MCF 10A (cell line): ENCODE measurements around the gene SCLT1. TPM values are rescaled to one million over a fixed set of nuclear protein-coding genes. Genes with fewer than 3 reads are reported as not detected.
A peak's percentile ranks its signal among the peaks of the same experiment; 100 is the strongest.

ENCODE experiments used
- BruUV-seq: library from RNA; stranded (reverse); fragments of 400-500 nt; replicated peaks from 2 replicates; lab custom pipeline; 2021; lab: Mats Ljungman, UMichigan
- CTCF ChIA-PET: fragments of 300-600 bp; sonication (Branson Sonifier 250); formaldehyde crosslinking; extraction: SDS; loops from one replicate; lab custom pipeline; 2021; ENCODE audit warnings: antibody characterized with exemption, inconsistent platforms; lab: Yijun Ruan, JAX
- POLR2A ChIA-PET: fragments of 300-600, 350-650 bp; sonication (Branson Sonifier 250); formaldehyde crosslinking; extraction: SDS; loops from one replicate; lab custom pipeline; 2020; ENCODE audit warnings: antibody characterized with exemption, inconsistent platforms; lab: Yijun Ruan, JAX
- DNase-seq: peaks from one replicate; pipeline ENCODE4 v3.0.0-alpha.2; 2018; ENCODE audit not compliant: unreplicated experiment
- H3K27ac Mint-ChIP-seq: one replicate; pipeline ENCODE4 v1.8.0; 2022; ENCODE audit warnings: mild to moderate bottlenecking, low read depth, mixed read lengths; ENCODE audit not compliant: unreplicated experiment
- H3K27me3 Mint-ChIP-seq: one replicate; pipeline ENCODE4 v1.8.0; 2022; ENCODE audit warnings: mixed read lengths; ENCODE audit not compliant: insufficient read depth, unreplicated experiment
- H3K36me3 Mint-ChIP-seq: one replicate; pipeline ENCODE4 v1.8.0; 2022; ENCODE audit warnings: mild to moderate bottlenecking, moderate library complexity, mixed read lengths; ENCODE audit not compliant: insufficient read depth, unreplicated experiment
- H3K4me1 Mint-ChIP-seq: one replicate; pipeline ENCODE4 v1.8.0; 2022; ENCODE audit warnings: mixed read lengths; ENCODE audit not compliant: insufficient read depth, unreplicated experiment
- H3K4me3 Mint-ChIP-seq: one replicate; pipeline ENCODE4 v1.8.0; 2022; ENCODE audit warnings: mild to moderate bottlenecking, moderate library complexity, mixed read lengths; ENCODE audit not compliant: unreplicated experiment
- H3K9me3 Mint-ChIP-seq: one replicate; pipeline ENCODE4 v1.8.0; 2022; ENCODE audit warnings: mixed read lengths; ENCODE audit not compliant: unreplicated experiment
- CTCF ChIP-seq: fragments of 200-600 bp; IDR thresholded peaks from one replicate; pipeline ENCODE4 v1.8.0; 2022; ENCODE audit warnings: antibody characterized with exemption, mild to moderate bottlenecking; ENCODE audit not compliant: unreplicated experiment
- intact Hi-C: fragments of 100-400 bp; cut with micrococcal nuclease; formaldehyde crosslinking; loops from 2 replicates; pipeline ENCODE4 v1.14.1; 2022
- total RNA-seq: library from RNA; stranded (reverse); gene quantifications from 2 replicates; pipeline ENCODE4 v1.2.3, GENCODE V29; 2022

Gene SCLT1
- total RNA-seq, 1 experiment from 2014 or later: 20.7 TPM

- POLR2A ChIA-PET: interaction anchor here (0.6 kb wide), 1 partner anchor 884 kb away, joined by 3 read pairs; no protein-coding TSS in a partner anchor
- intact Hi-C loops: no loop called here
- Mint-ChIP-seq H3K36me3 (peaks cover 20% of the 10 kb centered on the region), H3K4me1 (no peaks in the 10 kb centered on the region), H3K4me3 (no peak overlapping the region), H3K9me3 (peaks cover 22% of the 10 kb centered on the region), H3K27me3 (no peaks in the 10 kb centered on the region), H3K27ac (peak overlapping the region; percentile 35)
- CTCF ChIA-PET: interaction anchor here (0.6 to 1.4 kb wide), 2 partner anchors 19 to 180 kb away, joined by 4 to 6 read pairs; no protein-coding TSS in a partner anchor
- DNase-seq: no peak
- no TSS peak for BruUV-seq
- no peak for TF ChIP-seq CTCF
Observed at GRCh38 chr4:129014566-129015509, 78.5 kb downstream of the SCLT1 start.

GRCh38 chr4:129008096-129008495, 85.2 kb downstream of the SCLT1 start:
- Mint-ChIP-seq H3K4me1 (no peaks in the 10 kb centered on the region), H3K27me3 (no peaks in the 10 kb centered on the region), H3K36me3 (no peaks in the 10 kb centered on the region), H3K27ac (no peak overlapping the region), H3K9me3 (peaks cover 33% of the 10 kb centered on the region), H3K4me3 (no peak overlapping the region)
- ChIA-PET CTCF (no interaction called here), POLR2A (no interaction called here)
- intact Hi-C loops: no loop called here
- BruUV-seq: no TSS peak
- no peak for TF ChIP-seq CTCF
- no peak for DNase-seq

- intact Hi-C loops: no loop called here
- no peak for TF ChIP-seq CTCF
- ChIA-PET POLR2A (no interaction called here), CTCF (interaction anchor here (0.5 kb wide), 1 partner anchor 72 kb away, joined by 3 read pairs; no protein-coding TSS in a partner anchor)
- Mint-ChIP-seq H3K4me1 (no peaks in the 10 kb centered on the region), H3K36me3 (peaks cover 21% of the 10 kb centered on the region), H3K9me3 (peaks cover 16% of the 10 kb centered on the region), H3K27ac (no peak overlapping the region), H3K27me3 (no peaks in the 10 kb centered on the region), H3K4me3 (no peak overlapping the region)
- no peak for DNase-seq
- no TSS peak for BruUV-seq
Observed at GRCh38 chr4:128986908-128987307, 106.4 kb downstream of the SCLT1 start.

GRCh38 chr4:128986019-128986418, 107.3 kb downstream of the SCLT1 start:
- peaks cover 16% of the 10 kb centered on the region for H3K9me3 Mint-ChIP-seq
- DNase-seq: no peak
- H3K4me3 Mint-ChIP-seq: no peak overlapping the region
- no peaks in the 10 kb centered on the region for H3K27me3 Mint-ChIP-seq
- ChIA-PET POLR2A (no interaction called here), CTCF (no interaction called here)
- H3K36me3 Mint-ChIP-seq: peaks cover 21% of the 10 kb centered on the region
- H3K27ac Mint-ChIP-seq: no peak overlapping the region
- no peak for TF ChIP-seq CTCF
- no TSS peak for BruUV-seq
- intact Hi-C loops: no loop called here
- no peaks in the 10 kb centered on the region for H3K4me1 Mint-ChIP-seq
